ENCODE data around the gene BSN. TPM values are rescaled to one million over a fixed set of nuclear protein-coding genes. Genes with fewer than 3 reads are reported as not detected.

The BSN gene
- total RNA-seq, 1 experiment from 2014 or later, result 0.93 TPM

DNA sequence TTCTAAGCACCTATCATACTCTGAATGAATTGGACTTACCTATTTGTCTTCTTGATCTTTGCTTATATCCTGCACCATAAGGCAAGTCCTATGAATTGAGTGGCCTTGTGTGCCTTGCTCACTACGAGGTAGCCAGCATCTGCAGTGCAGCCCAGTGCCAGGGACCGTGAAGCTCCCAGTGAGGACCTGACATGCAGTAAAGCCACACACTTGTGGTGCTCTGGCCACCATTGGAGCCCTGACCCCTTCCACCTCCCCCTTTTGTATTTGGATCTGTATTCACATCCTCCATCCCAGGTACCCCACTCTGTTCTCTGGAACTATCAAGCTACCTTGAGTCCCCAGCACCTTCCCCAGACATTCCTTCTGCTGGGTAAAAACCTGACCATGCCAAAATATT lies 52.1 kb downstream of the BSN start:
- no peak for DNase-seq
- Histone ChIP-seq H3K27me3 (replicated peaks; ENCODE audit: control insufficient read depth, insufficient read depth, low read length) (no peaks in the 10 kb centered on the region), H3K36me3 (ENCODE audit: control insufficient read depth, insufficient read depth, low read length) (no peaks in the 10 kb centered on the region), H3K4me3 (ENCODE audit: low read depth, low read length) (no peak overlapping the region), H3K9me3 (no peaks in the 10 kb centered on the region), H3K4me1 (no peaks in the 10 kb centered on the region)
- no peaks in the 10 kb centered on the region for H3K4me1 Mint-ChIP-seq (ENCODE audit: low read depth, unreplicated experiment)
- no peaks in the 10 kb centered on the region for H3K36me3 Mint-ChIP-seq (ENCODE audit: insufficient read depth, unreplicated experiment)
- no peaks in the 10 kb centered on the region for H3K9me3 Mint-ChIP-seq (ENCODE audit: unreplicated experiment)
- CTCF ChIA-PET, result interaction anchor here (1.1 kb wide), 1 partner anchor 28 kb away, joined by 3 read pairs; no protein-coding TSS in a partner anchor
- H3K4me3 Mint-ChIP-seq (ENCODE audit: unreplicated experiment), result no peak overlapping the region
- TF ChIP-seq CTCF (IDR thresholded peaks at IDR 0.05; ENCODE audit: insufficient read depth in 1 of 2, low read depth in 1 of 2, low read length in 1 of 2, severe bottlenecking in 1 of 2, unreplicated experiment in 1 of 2), result no peak
- no peak overlapping the region for H3K27ac Mint-ChIP-seq (ENCODE audit: unreplicated experiment)
- H3K27me3 Mint-ChIP-seq (ENCODE audit: insufficient read depth, unreplicated experiment), result no peaks in the 10 kb centered on the region
- BruUV-seq (replicated peaks), result no TSS peak
- intact Hi-C loops (cut with micrococcal nuclease; ENCODE audit: unreplicated experiment), result no loop called here
- POLR2A ChIA-PET, result no interaction called here

DNA sequence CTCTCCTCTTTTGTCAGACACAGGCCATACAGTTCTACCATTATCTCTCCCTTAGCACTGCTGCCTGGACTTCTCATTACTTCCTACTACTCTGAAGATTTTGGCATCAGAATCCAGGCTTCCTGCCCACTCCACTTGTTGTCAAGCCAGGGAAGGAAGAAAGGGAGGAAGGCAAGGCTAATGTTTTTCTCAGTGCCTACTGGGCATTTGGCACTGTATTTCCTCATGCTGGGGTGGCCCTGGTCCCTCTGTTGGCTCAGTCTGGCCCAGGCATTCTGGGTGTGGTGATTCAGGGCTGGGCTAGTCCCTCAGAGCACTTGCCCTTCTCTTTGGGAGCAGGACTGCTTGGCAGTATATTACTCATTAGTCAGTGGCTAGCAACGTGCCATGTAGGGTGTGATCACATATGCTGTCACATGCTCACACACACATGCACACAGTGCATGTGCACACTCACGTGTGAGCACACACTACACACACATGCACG lies 52.9 kb downstream of the BSN start:
- Mint-ChIP-seq H3K9me3 (ENCODE audit: unreplicated experiment) (no peaks in the 10 kb centered on the region), H3K27me3 (ENCODE audit: insufficient read depth, unreplicated experiment) (no peaks in the 10 kb centered on the region), H3K27ac (ENCODE audit: unreplicated experiment) (no peak overlapping the region), H3K36me3 (ENCODE audit: insufficient read depth, unreplicated experiment) (no peaks in the 10 kb centered on the region), H3K4me1 (ENCODE audit: low read depth, unreplicated experiment) (no peaks in the 10 kb centered on the region), H3K4me3 (ENCODE audit: unreplicated experiment) (no peak overlapping the region)
- TF ChIP-seq CTCF (IDR thresholded peaks at IDR 0.05; ENCODE audit: insufficient read depth in 1 of 2, low read depth in 1 of 2, low read length in 1 of 2, severe bottlenecking in 1 of 2, unreplicated experiment in 1 of 2), result no peak
- ChIA-PET POLR2A (no interaction called here), CTCF (interaction anchor here (1.1 kb wide), 1 partner anchor 27 kb away, joined by 3 read pairs; no protein-coding TSS in a partner anchor)
- no TSS peak for BruUV-seq (replicated peaks)
- no peak for DNase-seq
- Histone ChIP-seq H3K27me3 (replicated peaks; ENCODE audit: control insufficient read depth, insufficient read depth, low read length) (no peaks in the 10 kb centered on the region), H3K4me1 (no peaks in the 10 kb centered on the region), H3K9me3 (no peaks in the 10 kb centered on the region), H3K36me3 (ENCODE audit: control insufficient read depth, insufficient read depth, low read length) (no peaks in the 10 kb centered on the region), H3K4me3 (ENCODE audit: low read depth, low read length) (no peak overlapping the region)
- intact Hi-C loops (cut with micrococcal nuclease; ENCODE audit: unreplicated experiment), result no loop called here

DNA sequence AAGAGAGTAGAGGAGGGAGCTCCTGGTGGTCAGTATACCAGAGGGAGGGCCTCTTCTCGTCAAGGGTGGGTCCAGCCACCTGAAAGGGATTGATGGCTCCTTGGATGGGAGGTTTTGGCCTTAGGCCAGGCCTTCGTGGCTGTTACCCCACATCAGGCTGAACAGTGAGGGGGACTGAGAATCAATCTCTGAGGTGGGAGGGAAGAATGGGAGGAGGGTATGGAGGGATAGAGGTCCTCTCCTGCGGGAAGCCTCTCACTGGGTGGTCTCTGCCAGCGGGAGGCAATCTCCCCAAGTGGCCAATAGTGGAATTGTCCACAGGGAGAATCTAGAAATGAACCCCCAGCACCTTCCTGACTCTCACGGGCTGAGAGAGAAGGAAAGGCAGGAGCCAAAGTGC lies 53.5 kb downstream of the BSN start:
- Histone ChIP-seq H3K36me3 (ENCODE audit: control insufficient read depth, insufficient read depth, low read length) (no peaks in the 10 kb centered on the region), H3K27me3 (replicated peaks; ENCODE audit: control insufficient read depth, insufficient read depth, low read length) (no peaks in the 10 kb centered on the region), H3K4me3 (ENCODE audit: low read depth, low read length) (no peak overlapping the region), H3K4me1 (no peaks in the 10 kb centered on the region), H3K9me3 (no peaks in the 10 kb centered on the region)
- H3K27ac Mint-ChIP-seq (ENCODE audit: unreplicated experiment), result no peak overlapping the region
- DNase-seq, result no peak
- CTCF ChIA-PET, result no interaction called here
- no peaks in the 10 kb centered on the region for H3K27me3 Mint-ChIP-seq (ENCODE audit: insufficient read depth, unreplicated experiment)
- no peaks in the 10 kb centered on the region for H3K9me3 Mint-ChIP-seq (ENCODE audit: unreplicated experiment)
- H3K4me1 Mint-ChIP-seq (ENCODE audit: low read depth, unreplicated experiment), result no peaks in the 10 kb centered on the region
- POLR2A ChIA-PET, result no interaction called here
- no peaks in the 10 kb centered on the region for H3K36me3 Mint-ChIP-seq (ENCODE audit: insufficient read depth, unreplicated experiment)
- BruUV-seq (replicated peaks), result no TSS peak
- intact Hi-C loops (cut with micrococcal nuclease; ENCODE audit: unreplicated experiment), result no loop called here
- TF ChIP-seq CTCF (IDR thresholded peaks at IDR 0.05; ENCODE audit: insufficient read depth in 1 of 2, low read depth in 1 of 2, low read length in 1 of 2, severe bottlenecking in 1 of 2, unreplicated experiment in 1 of 2), result peak; percentile 19 to 33
- no peak overlapping the region for H3K4me3 Mint-ChIP-seq (ENCODE audit: unreplicated experiment)
